Activated T-cell treated with anti-CD3 and anti-CD28 coated beads, Interleukin-2, amount 50 U/mL, for 72 hours (primary cell): ENCODE data around the gene AFP. TPM values are rescaled to one million over a fixed set of nuclear protein-coding genes. Genes with fewer than 3 reads are reported as not detected.

Experiments
- total RNA-seq, 2 donors: library from RNA; stranded (reverse); gene quantifications; one replicate each; pipeline ENCODE4 v1.2.3, GENCODE V29; 2022

AFP gene
- total RNA-seq, 2 donors from 2014 or later: not detected

Other genes starting within 250 kb of the AFP start
- 10 to 100 TPM; 43.9 to 50.9 TPM for gene ANKRD17, start 177.4 kb upstream of the AFP start, total RNA-seq
- under 1 TPM in 1 of 2 donors, not detected in 1; 0.42 TPM for gene ALB, start 31.9 kb upstream of the AFP start, total RNA-seq
- gene AFM, start 45.5 kb downstream of the AFP start, total RNA-seq: not detected
- under 1 TPM in 1 of 2 donors, not detected in 1; 0.07 TPM for gene RASSF6, start 184.2 kb downstream of the AFP start, total RNA-seq